ENCODE results near the gene ONECUT2. TPM values are rescaled to one million over a fixed set of nuclear protein-coding genes. Genes with fewer than 3 reads are reported as not detected.

The ONECUT2 gene
- total RNA-seq, 1 experiment from 2014 or later: 0.48 TPM

DNA sequence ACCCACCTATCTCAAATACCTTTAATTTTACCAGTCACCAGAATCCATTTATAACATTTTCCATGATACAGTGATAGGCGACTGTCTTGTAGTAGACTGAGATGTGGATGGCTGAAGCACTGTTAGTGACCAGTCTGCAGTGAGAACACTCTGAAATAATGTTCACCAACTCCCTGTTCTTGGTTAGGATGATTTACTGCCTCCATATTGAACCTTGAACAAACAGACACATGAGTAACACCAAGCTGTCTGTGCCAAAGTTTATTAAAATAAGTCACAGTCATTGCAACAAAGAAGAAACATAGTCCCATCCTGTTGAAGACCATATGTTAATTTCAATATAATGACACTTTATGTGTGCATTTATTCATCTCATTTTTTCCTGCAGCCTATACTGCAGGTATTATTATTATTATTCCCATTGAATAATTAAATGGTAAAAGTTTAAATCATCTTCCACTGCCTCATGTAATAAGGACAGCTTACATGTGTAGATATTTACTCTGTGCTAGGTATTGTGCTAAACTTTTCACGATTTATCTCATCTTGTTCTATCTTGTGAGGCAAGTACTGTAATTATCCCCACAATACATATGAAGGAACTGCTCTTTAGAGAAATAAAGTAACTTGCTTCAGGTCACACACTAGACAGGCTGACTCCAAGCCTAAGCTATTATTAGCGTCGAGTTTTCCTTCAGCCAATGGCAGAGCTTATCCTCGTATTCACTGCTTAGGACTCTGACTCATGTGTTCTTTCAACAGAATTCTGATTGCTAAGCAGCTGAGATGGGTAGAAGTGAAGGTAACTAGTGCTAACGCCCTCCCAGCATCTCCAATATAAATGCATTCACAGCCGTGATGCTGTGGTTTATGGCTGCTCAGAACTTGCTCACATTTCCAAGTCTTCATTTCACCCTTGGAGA is 62.5 kb downstream of the ONECUT2 start:
- H2BK15ac ChIP-seq (ENCODE audit: low read depth, low read length): no peak overlapping the region
- no peaks in the 10 kb centered on the region for H3K23me2 ChIP-seq (ENCODE audit: insufficient read length, low read depth, low read length, poor library complexity, severe bottlenecking)
- H3K4me1 ChIP-seq (ENCODE audit: insufficient read depth, low read length): no peaks in the 10 kb centered on the region
- H3K18ac ChIP-seq (ENCODE audit: insufficient read length, low read depth, low read length): no peak overlapping the region
- H4K8ac ChIP-seq (replicated peaks; ENCODE audit: insufficient read length, low read depth, low read length): no peak overlapping the region
- H3K4me1 Mint-ChIP-seq: no peaks in the 10 kb centered on the region
- H3K79me2 ChIP-seq (ENCODE audit: insufficient read depth, low read length): no peaks in the 10 kb centered on the region
- H3K79me1 ChIP-seq (ENCODE audit: insufficient read depth, low read depth, low read length, poor library complexity, severe bottlenecking): no peaks in the 10 kb centered on the region
- no peak overlapping the region for H3K9ac ChIP-seq (ENCODE audit: extremely low read depth, insufficient read length, low read length)
- no peak overlapping the region for H3K4ac ChIP-seq (ENCODE audit: low read depth, low read length)
- no peak overlapping the region for H2AFZ ChIP-seq (ENCODE audit: low read length)
- no peak overlapping the region for H3K27ac ChIP-seq (ENCODE audit: insufficient read length, low read depth, low read length)
- H4K5ac ChIP-seq (ENCODE audit: insufficient read length, low read depth, low read length): no peak overlapping the region
- H3K56ac ChIP-seq (ENCODE audit: insufficient read length, low read depth, low read length): no peak overlapping the region
- no peak for DNase-seq
- no peak overlapping the region for H2BK5ac ChIP-seq (ENCODE audit: insufficient read length, low read length)
- no peak overlapping the region for H3K23ac ChIP-seq (ENCODE audit: insufficient read length, low read depth, low read length)
- no peak overlapping the region for H3T11ph ChIP-seq (ENCODE audit: low read length)
- no peak for TF ChIP-seq CTCF (conservative IDR thresholded peaks at IDR 0.05)
- H3K36me3 Mint-ChIP-seq (ENCODE audit: insufficient read depth in 1 of 3, low read depth in 3 of 3): no peaks in the 10 kb centered on the region
- no peaks in the 10 kb centered on the region for H4K20me1 ChIP-seq (ENCODE audit: control insufficient read depth, insufficient read depth, insufficient read length)
- H3K14ac ChIP-seq (ENCODE audit: insufficient read depth, low read length): no peak overlapping the region
- H2BK12ac ChIP-seq (ENCODE audit: insufficient read length, low read depth, low read length): no peak overlapping the region
- no CpG with 5 or more reads among the region's 7 CpGs for WGBS (ENCODE audit: extremely low coverage, insufficient read length, low lambda C conversion rate)
- no peak overlapping the region for H3K27ac Mint-ChIP-seq
- H3K27me3 Mint-ChIP-seq (ENCODE audit: low read depth): peaks cover 5% of the 10 kb centered on the region; the same call in 1 of the 2 replicates
- H3K27me3 ChIP-seq (ENCODE audit: insufficient read depth, low read length): no peaks in the 10 kb centered on the region
- no peak overlapping the region for H3K4me2 ChIP-seq (ENCODE audit: insufficient read depth, insufficient read length, low read length)
- H3K4me3 Mint-ChIP-seq: no peak overlapping the region
- H2BK120ac ChIP-seq (ENCODE audit: low read depth, low read length, poor library complexity, severe bottlenecking): no peak overlapping the region
- H2BK20ac ChIP-seq (ENCODE audit: low read depth, low read length, poor library complexity, severe bottlenecking): no peak overlapping the region
- no peak overlapping the region for H2AK5ac ChIP-seq (ENCODE audit: insufficient read length, low read length)
- no peaks in the 10 kb centered on the region; a peak in 2 of 5 replicates for H3K9me3 Mint-ChIP-seq
- no peak overlapping the region for H4K91ac ChIP-seq (ENCODE audit: insufficient read length, low read depth, low read length)
- no peaks in the 10 kb centered on the region for H3K9me3 ChIP-seq (ENCODE audit: control insufficient read depth, low read depth, low read length)

All from H9 (cell line).